ENCODE measurements around the gene SH3BP4. TPM values are rescaled to one million over a fixed set of nuclear protein-coding genes. Genes with fewer than 3 reads are reported as not detected.

The SH3BP4 gene
- total RNA-seq, 1 experiment from 2014 or later: 19.9 TPM

- CTCF ChIA-PET: no interaction called here
- no peaks in the 10 kb centered on the region for H3K9me3 ChIP-seq (ENCODE audit: low read depth, low read length, poor library complexity, severe bottlenecking)
- no TSS peak for BruUV-seq (replicated peaks)
- intact Hi-C loops (cut with micrococcal nuclease; ENCODE audit: unreplicated experiment): no loop called here
- peaks cover 37% of the 10 kb centered on the region for H3K4me1 ChIP-seq (ENCODE audit: insufficient read depth, low read length, poor library complexity, severe bottlenecking)
- H3K36me3 ChIP-seq (ENCODE audit: insufficient read depth, low read length, poor library complexity, severe bottlenecking): no peaks in the 10 kb centered on the region
- peak overlapping the region; percentile 95 for H3K4me3 ChIP-seq (ENCODE audit: low read depth, low read length, poor library complexity, severe bottlenecking)
- POLR2A ChIA-PET (ENCODE audit: low non-redundant PET): no interaction called here
- no peaks in the 10 kb centered on the region for H3K27me3 ChIP-seq (replicated peaks; ENCODE audit: insufficient read depth, low read depth, low read length, poor library complexity)
- DNase-seq (ENCODE audit: low spot score): peak; percentile 32
- TF ChIP-seq EZH2 (IDR thresholded peaks at IDR 0.05; ENCODE audit: borderline replicate concordance, low read depth, low read length, poor library complexity, severe bottlenecking): no peak
- TF ChIP-seq, protein P1, sequence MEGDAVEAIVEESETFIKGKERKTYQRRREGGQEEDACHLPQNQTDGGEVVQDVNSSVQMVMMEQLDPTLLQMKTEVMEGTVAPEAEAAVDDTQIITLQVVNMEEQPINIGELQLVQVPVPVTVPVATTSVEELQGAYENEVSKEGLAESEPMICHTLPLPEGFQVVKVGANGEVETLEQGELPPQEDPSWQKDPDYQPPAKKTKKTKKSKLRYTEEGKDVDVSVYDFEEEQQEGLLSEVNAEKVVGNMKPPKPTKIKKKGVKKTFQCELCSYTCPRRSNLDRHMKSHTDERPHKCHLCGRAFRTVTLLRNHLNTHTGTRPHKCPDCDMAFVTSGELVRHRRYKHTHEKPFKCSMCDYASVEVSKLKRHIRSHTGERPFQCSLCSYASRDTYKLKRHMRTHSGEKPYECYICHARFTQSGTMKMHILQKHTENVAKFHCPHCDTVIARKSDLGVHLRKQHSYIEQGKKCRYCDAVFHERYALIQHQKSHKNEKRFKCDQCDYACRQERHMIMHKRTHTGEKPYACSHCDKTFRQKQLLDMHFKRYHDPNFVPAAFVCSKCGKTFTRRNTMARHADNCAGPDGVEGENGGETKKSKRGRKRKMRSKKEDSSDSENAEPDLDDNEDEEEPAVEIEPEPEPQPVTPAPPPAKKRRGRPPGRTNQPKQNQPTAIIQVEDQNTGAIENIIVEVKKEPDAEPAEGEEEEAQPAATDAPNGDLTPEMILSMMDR (conservative IDR thresholded peaks at IDR 0.05; ENCODE audit: low read depth, low read length): no peak
- peak overlapping the region; percentile 76 for H3K27ac ChIP-seq (ENCODE audit: low read depth, low read length, poor library complexity, severe bottlenecking)
Observed at GRCh38 chr2:234952270-234953115, 676 bp downstream of the SH3BP4 start.

- H3K4me1 ChIP-seq (ENCODE audit: insufficient read depth, low read length, poor library complexity, severe bottlenecking): peaks cover 37% of the 10 kb centered on the region
- BruUV-seq (replicated peaks): TSS peak; percentile 34
- H3K27me3 ChIP-seq (replicated peaks; ENCODE audit: insufficient read depth, low read depth, low read length, poor library complexity): no peaks in the 10 kb centered on the region
- H3K9me3 ChIP-seq (ENCODE audit: low read depth, low read length, poor library complexity, severe bottlenecking): no peaks in the 10 kb centered on the region
- H3K4me3 ChIP-seq (ENCODE audit: low read depth, low read length, poor library complexity, severe bottlenecking): peak overlapping the region; percentile 95
- intact Hi-C loops (cut with micrococcal nuclease; ENCODE audit: unreplicated experiment): no loop called here
- H3K36me3 ChIP-seq (ENCODE audit: insufficient read depth, low read length, poor library complexity, severe bottlenecking): no peaks in the 10 kb centered on the region
- ChIA-PET CTCF (no interaction called here), POLR2A (ENCODE audit: low non-redundant PET) (no interaction called here)
- no peak for DNase-seq (ENCODE audit: low spot score)
- H3K27ac ChIP-seq (ENCODE audit: low read depth, low read length, poor library complexity, severe bottlenecking): no peak overlapping the region
- no peak for TF ChIP-seq EZH2 (IDR thresholded peaks at IDR 0.05; ENCODE audit: borderline replicate concordance, low read depth, low read length, poor library complexity, severe bottlenecking)
- TF ChIP-seq, protein P1 (conservative IDR thresholded peaks at IDR 0.05; ENCODE audit: low read depth, low read length): no peak
Observed at GRCh38 chr2:234953116-234954031, 1.6 kb downstream of the SH3BP4 start.

DNA sequence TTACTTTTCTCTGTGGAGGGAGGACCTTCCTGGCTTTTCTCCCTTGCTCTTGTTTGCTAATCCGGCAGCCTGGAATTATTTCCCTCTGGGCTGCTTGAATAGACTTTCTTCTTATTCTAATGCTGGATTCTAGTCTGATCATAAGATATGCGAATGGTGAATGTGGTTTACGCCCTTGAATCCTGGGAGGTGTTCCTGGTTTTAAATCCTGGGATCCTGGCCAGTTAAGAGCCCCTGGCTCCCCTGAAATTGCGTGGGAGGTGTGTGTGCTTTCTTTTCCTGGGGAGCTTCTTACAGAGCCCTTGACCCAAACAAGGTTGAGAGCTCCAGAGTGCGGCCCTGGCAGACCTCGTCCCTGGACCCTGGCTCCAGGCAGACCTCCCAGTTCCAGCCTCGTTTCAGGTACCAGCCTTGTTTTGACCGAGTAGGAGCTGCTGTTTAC lies 2.8 kb downstream of the SH3BP4 start:
- Histone ChIP-seq H3K4me3 (ENCODE audit: low read depth, low read length, poor library complexity, severe bottlenecking) (no peak overlapping the region), H3K4me1 (ENCODE audit: insufficient read depth, low read length, poor library complexity, severe bottlenecking) (peaks cover 37% of the 10 kb centered on the region), H3K9me3 (ENCODE audit: low read depth, low read length, poor library complexity, severe bottlenecking) (no peaks in the 10 kb centered on the region), H3K36me3 (ENCODE audit: insufficient read depth, low read length, poor library complexity, severe bottlenecking) (no peaks in the 10 kb centered on the region), H3K27ac (ENCODE audit: low read depth, low read length, poor library complexity, severe bottlenecking) (peak overlapping the region; percentile 37), H3K27me3 (replicated peaks; ENCODE audit: insufficient read depth, low read depth, low read length, poor library complexity) (no peaks in the 10 kb centered on the region)
- CTCF ChIA-PET: no interaction called here
- no peak for DNase-seq (ENCODE audit: low spot score)
- TF ChIP-seq EZH2 (IDR thresholded peaks at IDR 0.05; ENCODE audit: borderline replicate concordance, low read depth, low read length, poor library complexity, severe bottlenecking): no peak
- TF ChIP-seq, protein P1 (conservative IDR thresholded peaks at IDR 0.05; ENCODE audit: low read depth, low read length): no peak
- BruUV-seq (replicated peaks): no TSS peak
- intact Hi-C loops (cut with micrococcal nuclease; ENCODE audit: unreplicated experiment): no loop called here
- POLR2A ChIA-PET (ENCODE audit: low non-redundant PET): interaction anchor here (0.6 kb wide), 1 partner anchor 1050 kb away, joined by 6 read pairs; no protein-coding TSS in a partner anchor
